Left ventricle myocardium inferior (tissue), 1 donor: Measurements from ENCODE around the gene FBXW4. TPM values are rescaled to one million over a fixed set of nuclear protein-coding genes. Genes with fewer than 3 reads are reported as not detected.

ENCODE experiments used
- DNase-seq: peaks from one replicate; pipeline ENCODE4 v3.0.0-alpha.2; 2020
- H3K27ac ChIP-seq: fragments of 200-600 bp; replicated peaks from 2 replicates; pipeline ENCODE4 v1.8.0; 2021
- H3K27me3 ChIP-seq: fragments of 200-600 bp; 2 replicates; pipeline ENCODE4 v1.8.0; 2021; ENCODE audit warnings: low read depth
- H3K36me3 ChIP-seq: fragments of 200-600 bp; 2 replicates; pipeline ENCODE4 v1.8.0; 2021
- H3K4me1 ChIP-seq: fragments of 200-600 bp; 2 replicates; pipeline ENCODE4 v1.8.0; 2021
- H3K4me3 ChIP-seq: fragments of 200-600 bp; 2 replicates; pipeline ENCODE4 v1.8.0; 2021; ENCODE audit warnings: mild to moderate bottlenecking, moderate library complexity
- H3K9me3 ChIP-seq: fragments of 200-600 bp; replicated peaks from 2 replicates; pipeline ENCODE4 v1.8.0; 2021
- intact Hi-C: fragments of 100-400 bp; cut with micrococcal nuclease; formaldehyde crosslinking; loops from one replicate; pipeline ENCODE4 v1.11.0; 2022
- total RNA-seq: library from RNA; stranded (reverse); fragmentation: NEBNext Ultra II Directional; extraction: Animal tissue kit (Norgen Biotek cat#: 25700); gene quantifications from one replicate; pipeline ENCODE4 v1.2.1, GENCODE V29; 2021
- TF ChIP-seq, protein P1 (sequence below): fragments of 200-600 bp; IDR thresholded peaks from 2 replicates; pipeline ENCODE4 v1.8.0; 2021; ENCODE audit warnings: antibody characterized with exemption, mild to moderate bottlenecking, borderline replicate concordance
- donor health status: DM: no; HTN: yes; CAD: no; lungs with severe emphysema.

The FBXW4 gene
- total RNA-seq, 1 donor from 2014 or later, result 99.1 TPM

- intact Hi-C loops, result no loop called here
- peaks cover 17% of the 10 kb centered on the region for H3K9me3 ChIP-seq
- DNase-seq, result no peak
- peaks cover 4% of the 10 kb centered on the region for H3K36me3 ChIP-seq
- TF ChIP-seq, protein P1, sequence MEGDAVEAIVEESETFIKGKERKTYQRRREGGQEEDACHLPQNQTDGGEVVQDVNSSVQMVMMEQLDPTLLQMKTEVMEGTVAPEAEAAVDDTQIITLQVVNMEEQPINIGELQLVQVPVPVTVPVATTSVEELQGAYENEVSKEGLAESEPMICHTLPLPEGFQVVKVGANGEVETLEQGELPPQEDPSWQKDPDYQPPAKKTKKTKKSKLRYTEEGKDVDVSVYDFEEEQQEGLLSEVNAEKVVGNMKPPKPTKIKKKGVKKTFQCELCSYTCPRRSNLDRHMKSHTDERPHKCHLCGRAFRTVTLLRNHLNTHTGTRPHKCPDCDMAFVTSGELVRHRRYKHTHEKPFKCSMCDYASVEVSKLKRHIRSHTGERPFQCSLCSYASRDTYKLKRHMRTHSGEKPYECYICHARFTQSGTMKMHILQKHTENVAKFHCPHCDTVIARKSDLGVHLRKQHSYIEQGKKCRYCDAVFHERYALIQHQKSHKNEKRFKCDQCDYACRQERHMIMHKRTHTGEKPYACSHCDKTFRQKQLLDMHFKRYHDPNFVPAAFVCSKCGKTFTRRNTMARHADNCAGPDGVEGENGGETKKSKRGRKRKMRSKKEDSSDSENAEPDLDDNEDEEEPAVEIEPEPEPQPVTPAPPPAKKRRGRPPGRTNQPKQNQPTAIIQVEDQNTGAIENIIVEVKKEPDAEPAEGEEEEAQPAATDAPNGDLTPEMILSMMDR, result no peak
- H3K4me3 ChIP-seq, result no peak overlapping the region
- no peak overlapping the region for H3K27ac ChIP-seq
- H3K27me3 ChIP-seq, result peaks cover 30% of the 10 kb centered on the region
- peaks cover 17% of the 10 kb centered on the region for H3K4me1 ChIP-seq
Measured at GRCh38 chr10:101572126-101572525, 122.8 kb downstream of the FBXW4 start.

DNA sequence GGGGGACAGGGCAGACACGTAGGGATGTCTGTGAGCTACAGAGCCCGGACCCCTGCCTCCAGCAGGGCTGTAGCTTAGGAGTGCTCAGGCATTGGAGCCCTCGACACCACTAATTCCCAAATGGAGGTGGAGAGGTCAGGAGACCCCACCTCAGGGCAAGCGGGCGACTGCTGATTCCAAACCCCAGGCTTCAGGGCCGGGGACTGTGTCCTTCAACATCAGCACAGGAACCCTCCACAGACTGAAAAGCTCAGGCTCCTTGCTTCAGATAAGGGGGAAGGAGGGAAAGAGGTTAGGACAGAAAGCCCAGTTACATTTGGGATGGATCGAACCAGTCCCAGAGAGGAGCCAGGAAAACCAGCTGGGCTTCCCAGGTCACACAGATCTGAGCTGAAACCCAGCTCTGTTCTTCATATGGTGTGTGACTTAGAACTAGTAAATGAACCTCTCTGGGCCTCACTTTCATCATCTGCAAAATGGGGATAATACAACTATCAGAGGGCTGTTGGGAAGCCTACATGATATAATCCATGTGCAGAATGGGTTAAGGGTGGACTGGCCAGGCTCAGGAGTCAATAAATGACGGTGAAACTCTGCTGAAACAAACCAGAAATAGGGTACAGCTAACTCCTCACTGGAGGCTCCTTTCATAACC is 123.6 kb downstream of the FBXW4 start:
- H3K27ac ChIP-seq, result no peak overlapping the region
- no peaks in the 10 kb centered on the region for H3K36me3 ChIP-seq
- TF ChIP-seq, protein P1, result no peak
- peaks cover 17% of the 10 kb centered on the region for H3K9me3 ChIP-seq
- no peak for DNase-seq
- peaks cover 22% of the 10 kb centered on the region for H3K4me1 ChIP-seq
- intact Hi-C loops, result no loop called here
- peaks cover 38% of the 10 kb centered on the region for H3K27me3 ChIP-seq
- H3K4me3 ChIP-seq, result no peak overlapping the region

DNA sequence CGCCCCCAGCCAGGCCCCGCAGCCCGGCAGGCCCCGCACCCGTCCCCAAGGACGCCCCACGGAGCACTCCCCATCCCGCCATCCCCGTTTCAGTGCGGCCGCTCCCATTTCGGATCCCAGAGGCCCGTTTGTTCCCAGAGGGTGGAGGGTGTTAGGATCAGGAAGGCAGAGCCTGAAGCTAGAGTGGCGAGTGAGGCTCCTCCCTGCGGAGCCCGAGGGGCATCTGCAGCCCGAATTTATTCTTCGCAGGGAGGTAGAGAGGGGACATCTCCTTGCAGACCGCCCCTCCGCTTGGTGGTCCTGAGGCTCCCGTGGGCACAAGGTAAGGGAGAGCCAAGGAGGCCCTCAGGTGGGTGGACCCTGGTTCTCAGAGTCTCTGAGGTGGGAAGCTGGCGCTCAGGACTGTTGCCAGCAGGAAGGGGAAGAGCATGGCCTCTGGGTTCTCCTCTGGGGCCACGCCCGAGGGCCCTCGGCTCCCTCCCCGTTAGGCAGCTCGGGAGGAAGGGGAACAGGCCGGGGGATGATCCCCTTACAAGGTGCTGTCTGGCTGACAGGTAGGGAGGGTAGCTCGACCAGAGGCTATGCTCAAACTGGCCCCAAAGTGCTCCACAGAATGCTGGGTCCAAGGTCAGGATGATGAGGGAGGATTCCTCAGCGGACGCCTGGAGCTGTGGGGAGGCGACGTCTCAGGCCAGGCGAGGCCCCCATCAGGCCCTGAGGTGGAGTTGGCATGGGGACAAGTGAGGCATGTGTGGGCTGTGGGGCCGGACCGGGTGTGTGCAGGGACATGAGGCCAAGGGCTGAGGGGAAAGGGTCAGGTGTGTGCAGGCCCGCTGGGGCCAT is 124.3 kb downstream of the FBXW4 start:
- no peak for DNase-seq
- Histone ChIP-seq H3K9me3 (peaks cover 17% of the 10 kb centered on the region), H3K4me3 (peak overlapping the region; percentile 70), H3K27ac (no peak overlapping the region), H3K36me3 (no peaks in the 10 kb centered on the region), H3K4me1 (peaks cover 27% of the 10 kb centered on the region), H3K27me3 (peaks cover 45% of the 10 kb centered on the region)
- TF ChIP-seq, protein P1, result no peak
- intact Hi-C loops, result no loop called here

DNA sequence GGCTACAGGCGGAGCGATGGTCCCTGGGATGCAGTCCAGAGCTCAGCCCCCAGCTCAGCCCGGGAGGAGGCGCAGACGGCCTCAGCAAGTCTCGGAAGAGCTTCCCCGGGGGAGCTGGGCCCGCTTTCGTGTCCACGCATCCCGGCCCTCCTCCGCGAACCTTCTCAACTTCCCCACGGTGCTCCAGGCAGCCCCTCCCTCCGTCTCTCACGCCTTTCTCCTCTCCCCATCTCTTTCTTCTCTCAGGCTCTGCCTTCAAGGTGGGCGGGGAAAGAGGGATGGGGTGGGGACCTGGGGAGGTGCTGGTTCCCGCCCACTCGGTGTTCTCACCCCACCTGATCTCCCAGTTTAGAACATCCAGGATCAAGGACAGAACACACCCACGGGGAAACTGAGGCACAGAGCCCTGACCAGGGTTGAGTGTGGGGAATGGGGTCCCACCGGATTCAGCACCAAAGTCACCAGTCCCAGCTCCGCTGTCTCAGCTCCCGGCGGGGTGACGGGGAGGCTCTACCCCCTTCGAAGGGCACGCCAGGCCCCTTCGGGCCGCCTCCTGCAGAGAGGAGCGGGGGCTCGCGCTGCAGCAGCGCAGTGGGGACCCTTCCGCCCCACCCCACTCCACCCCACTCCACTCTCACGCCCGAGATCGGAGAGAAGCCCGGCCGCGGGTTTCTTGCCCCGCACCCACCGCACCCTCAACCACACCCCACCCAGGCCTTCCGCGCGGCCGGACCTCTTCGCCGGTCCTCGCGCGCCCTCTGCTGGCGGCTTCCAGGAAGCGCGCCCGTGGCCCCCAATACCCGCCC is 125.1 kb downstream of the FBXW4 start:
- Histone ChIP-seq H3K4me3 (peak overlapping the region; percentile 70), H3K27ac (no peak overlapping the region), H3K27me3 (peaks cover 53% of the 10 kb centered on the region), H3K4me1 (peaks cover 27% of the 10 kb centered on the region), H3K36me3 (no peaks in the 10 kb centered on the region), H3K9me3 (peaks cover 17% of the 10 kb centered on the region)
- TF ChIP-seq, protein P1, result peak; percentile 92
- DNase-seq, result peak; percentile 81
- intact Hi-C loops, result no loop called here

DNA sequence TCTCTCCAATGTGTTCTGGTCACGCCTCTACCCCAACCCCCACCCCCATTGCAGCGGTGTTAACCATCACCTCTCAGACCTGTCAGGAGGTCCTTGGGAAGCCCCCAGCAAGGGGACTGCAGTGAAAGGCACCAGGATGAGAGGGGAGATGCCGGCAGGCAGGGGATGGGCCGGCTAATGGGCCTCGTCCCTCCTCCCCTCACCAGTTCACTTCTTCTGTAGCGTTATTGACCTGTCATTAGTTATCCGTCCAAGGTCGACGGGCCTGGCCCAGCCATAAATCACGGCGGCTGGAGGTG is 125.7 kb downstream of the FBXW4 start:
- peaks cover 59% of the 10 kb centered on the region for H3K27me3 ChIP-seq
- no peak overlapping the region for H3K27ac ChIP-seq
- H3K36me3 ChIP-seq, result no peaks in the 10 kb centered on the region
- peaks cover 27% of the 10 kb centered on the region for H3K4me1 ChIP-seq
- H3K9me3 ChIP-seq, result peaks cover 17% of the 10 kb centered on the region
- peak overlapping the region; percentile 70 for H3K4me3 ChIP-seq
- TF ChIP-seq, protein P1, result no peak
- DNase-seq, result no peak
- intact Hi-C loops, result no loop called here
